H1 (cell line): ENCODE measurements around the gene GAK. TPM values are rescaled to one million over a fixed set of nuclear protein-coding genes. Genes with fewer than 3 reads are reported as not detected.

ENCODE experiments used
- ASH2L ChIP-seq: fragments of 200-600, 300-600 bp; sonication (generic); IDR thresholded peaks from one replicate; pipeline ENCODE4 v1.7.1; 2017; ENCODE audit warnings: low read length
- BRCA1 ChIP-seq: IDR thresholded peaks from 2 replicates; pipeline ENCODE4 v1.6.1; 2012; ENCODE audit warnings: low read depth, low read length, improper control_type of control experiment
- CBX5 ChIP-seq: fragments of 300-800, 300-1000 bp; sonication (generic); IDR thresholded peaks from 2 replicates; pipeline ENCODE4 v1.7.1; 2016; ENCODE audit warnings: antibody characterized with exemption, low read length, low read depth
- FOSL1 ChIP-seq: IDR thresholded peaks from 2 replicates; pipeline ENCODE4 v1.6.1; 2011; ENCODE audit warnings: mild to moderate bottlenecking, low read depth, low read length, moderate library complexity; ENCODE audit not compliant: insufficient read depth
- KDM4A ChIP-seq: IDR thresholded peaks from one replicate; pipeline ENCODE4 v1.7.1; 2012; ENCODE audit warnings: low read depth, mild to moderate bottlenecking, moderate library complexity, low read length, inconsistent platforms; ENCODE audit not compliant: severe bottlenecking
- KDM5A ChIP-seq: fragments of 200-600 bp; IDR thresholded peaks from 2 replicates; pipeline ENCODE4 v1.7.1; 2012; ENCODE audit warnings: mild to moderate bottlenecking, low read length, inconsistent platforms, mixed read lengths
- PHF8 ChIP-seq: fragments of 200-600 bp; sonication (generic); conservative IDR thresholded peaks from 2 replicates; pipeline ENCODE4 v1.7.1; 2012; ENCODE audit warnings: low read depth, mild to moderate bottlenecking, inconsistent platforms, low read length, moderate library complexity
- RXRA ChIP-seq: IDR thresholded peaks from 2 replicates; pipeline ENCODE4 v1.6.1; 2011; ENCODE audit warnings: low read depth, mild to moderate bottlenecking, low read length, moderate library complexity; ENCODE audit not compliant: insufficient read depth
- SIX5 ChIP-seq: IDR thresholded peaks from 2 replicates; pipeline ENCODE4 v1.6.1; 2011; ENCODE audit warnings: mild to moderate bottlenecking, low read depth, low read length
- TBP ChIP-seq: IDR thresholded peaks from 2 replicates; pipeline ENCODE4 v1.6.1; 2011; ENCODE audit warnings: low read depth, low read length, improper control_type of control experiment
- TEAD4 ChIP-seq: IDR thresholded peaks from 2 replicates; pipeline ENCODE4 v1.6.1; 2012; ENCODE audit warnings: low read depth, low read length, inconsistent platforms, mixed read lengths
- polyA plus RNA-seq, 7 experiments: library from polyadenylated mRNA; depleted of rRNA in 3 of 7; stranded (reverse) in 5 of 7; unstranded in 2 of 7; fragments of >200 nt in 5 of 7; fragments of 200-250 nt in 2 of 7; gene quantifications; 1 replicate in 5 of 7; 2 replicates in 1 of 7; 4 replicates in 1 of 7; pipeline versions ENCODE4 v1.2.1 to v1.2.3, GENCODE V29; 2011 to 2013; ENCODE audit warnings: missing spikeins in 2 of 7, mixed read lengths in 2 of 7
- total RNA-seq: library from RNA; stranded (reverse); fragmentation: NEBNext Ultra II Directional; extraction: Animal tissue kit (Norgen Biotek cat#: 25700); gene quantifications from 2 replicates; pipeline ENCODE4 v1.2.1, GENCODE V29; 2021

Gene GAK
- total and polyA plus RNA-seq, 2 of the 8 experiments (the other 6 are each of a cell fraction or from before 2014, with no cell fraction given), result 31.5 to 70.8 TPM

GRCh38 chr4:950136-951020 is 18.3 kb upstream of the GAK start (continued):
- TF ChIP-seq FOSL1, result no peak
- TF ChIP-seq KDM4A, result no peak
- TF ChIP-seq ASH2L, result no peak
- TF ChIP-seq PHF8, result no peak
- no peak for TF ChIP-seq KDM5A
- TF ChIP-seq CBX5, result no peak
- TF ChIP-seq TBP, result no peak
- no peak for TF ChIP-seq TEAD4
- TF ChIP-seq BRCA1, result no peak
- TF ChIP-seq SIX5, result no peak
- no peak for TF ChIP-seq RXRA
